ENCODE data around the gene TNF. TPM values are rescaled to one million over a fixed set of nuclear protein-coding genes. Genes with fewer than 3 reads are reported as not detected.

Gene TNF
- total and polyA plus RNA-seq, 3 donors from 2014 or later: 0.24 to 1.1 (median 0.31) TPM

DNA sequence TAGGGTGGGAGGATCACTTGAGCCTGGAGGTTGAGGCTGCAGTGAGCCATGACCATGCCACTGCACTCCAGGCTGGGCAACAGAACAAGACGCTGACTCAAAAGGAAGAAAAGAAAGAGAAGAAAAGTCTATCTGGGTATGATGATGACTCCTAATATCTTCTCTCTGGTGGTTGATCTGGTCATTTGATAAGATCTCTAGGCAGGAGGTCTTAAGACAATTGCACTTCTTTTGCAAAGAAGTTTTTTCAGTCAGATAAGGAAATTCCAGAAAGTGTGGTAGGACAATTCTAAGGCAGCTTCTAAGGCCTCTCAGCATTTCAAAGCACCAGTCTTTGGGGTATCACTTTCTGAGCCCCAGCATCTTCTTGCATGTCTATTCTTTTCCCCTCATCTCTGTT lies 32.0 kb downstream of the TNF start:
- intact Hi-C loops (cut with DNase I; ENCODE audit: low total_unique reads): no loop called here
- Histone ChIP-seq H3K36me3 (ENCODE audit: low read depth, missing control alignments) (no peaks in the 10 kb centered on the region), H3K9me3 (no peaks in the 10 kb centered on the region), H3K4me1 (no peaks in the 10 kb centered on the region), H3K4me3 (no peak overlapping the region), H3K27ac (no peak overlapping the region), H3K27me3 (no peaks in the 10 kb centered on the region)
- TF ChIP-seq POLR2A (IDR thresholded peaks at IDR 0.05): no peak
- TF ChIP-seq, protein P1, sequence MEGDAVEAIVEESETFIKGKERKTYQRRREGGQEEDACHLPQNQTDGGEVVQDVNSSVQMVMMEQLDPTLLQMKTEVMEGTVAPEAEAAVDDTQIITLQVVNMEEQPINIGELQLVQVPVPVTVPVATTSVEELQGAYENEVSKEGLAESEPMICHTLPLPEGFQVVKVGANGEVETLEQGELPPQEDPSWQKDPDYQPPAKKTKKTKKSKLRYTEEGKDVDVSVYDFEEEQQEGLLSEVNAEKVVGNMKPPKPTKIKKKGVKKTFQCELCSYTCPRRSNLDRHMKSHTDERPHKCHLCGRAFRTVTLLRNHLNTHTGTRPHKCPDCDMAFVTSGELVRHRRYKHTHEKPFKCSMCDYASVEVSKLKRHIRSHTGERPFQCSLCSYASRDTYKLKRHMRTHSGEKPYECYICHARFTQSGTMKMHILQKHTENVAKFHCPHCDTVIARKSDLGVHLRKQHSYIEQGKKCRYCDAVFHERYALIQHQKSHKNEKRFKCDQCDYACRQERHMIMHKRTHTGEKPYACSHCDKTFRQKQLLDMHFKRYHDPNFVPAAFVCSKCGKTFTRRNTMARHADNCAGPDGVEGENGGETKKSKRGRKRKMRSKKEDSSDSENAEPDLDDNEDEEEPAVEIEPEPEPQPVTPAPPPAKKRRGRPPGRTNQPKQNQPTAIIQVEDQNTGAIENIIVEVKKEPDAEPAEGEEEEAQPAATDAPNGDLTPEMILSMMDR (IDR thresholded peaks at IDR 0.05): no peak
- DNase-seq: no peak
- WGBS, 2 donors: 80 to 94% methylated on average over 1 of the region's 1 CpG

DNA sequence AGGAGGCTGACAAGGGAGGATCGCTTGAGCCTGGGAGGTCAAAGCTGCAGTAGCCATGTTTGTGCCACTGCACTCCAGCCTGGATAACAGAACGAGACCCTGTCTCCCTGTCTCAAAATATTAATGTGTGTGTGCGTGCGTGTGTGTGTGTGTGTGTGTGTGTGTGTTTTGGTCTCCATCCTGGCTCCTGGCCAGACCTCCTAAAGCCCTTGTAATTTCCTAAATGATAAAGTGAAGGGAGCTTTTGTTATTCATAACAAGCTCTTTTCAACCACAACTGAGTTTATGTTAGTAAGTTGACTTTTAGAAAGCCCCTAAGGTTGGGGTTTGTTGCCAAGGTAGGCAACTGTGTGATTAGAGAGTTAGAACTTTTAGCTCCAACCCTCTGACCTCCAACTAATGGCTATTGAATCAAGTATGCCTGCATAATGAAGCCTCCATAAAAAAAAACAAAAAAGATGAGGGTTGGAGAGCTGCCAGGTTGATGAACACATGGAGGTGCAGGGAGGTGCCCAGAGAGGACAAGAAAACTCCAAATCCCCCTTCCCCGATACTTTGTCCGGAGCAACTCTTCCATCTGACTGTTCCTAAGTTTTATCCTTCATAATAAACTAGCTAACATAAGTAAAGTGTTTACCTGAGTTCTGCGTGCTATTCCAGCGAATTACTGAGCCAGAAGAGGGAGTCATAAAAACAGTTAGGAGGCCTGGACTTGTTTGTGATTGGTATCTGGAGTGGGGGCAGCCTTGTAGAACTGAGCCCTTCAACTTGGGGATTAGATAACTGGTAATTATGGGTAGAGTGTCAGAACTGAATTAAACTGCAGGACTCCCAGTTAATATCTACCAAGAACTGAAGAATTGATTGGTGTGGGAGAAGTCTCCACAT lies 34.4 kb downstream of the TNF start:
- TF ChIP-seq POLR2A (IDR thresholded peaks at IDR 0.05): no peak
- TF ChIP-seq, protein P1 (IDR thresholded peaks at IDR 0.05): no peak
- H3K27me3 ChIP-seq: no peaks in the 10 kb centered on the region
- DNase-seq: no peak
- H3K4me3 ChIP-seq: no peak overlapping the region
- H3K27ac ChIP-seq: no peak overlapping the region
- no peaks in the 10 kb centered on the region for H3K9me3 ChIP-seq
- intact Hi-C loops (cut with DNase I; ENCODE audit: low total_unique reads): no loop called here
- 55 to 63% methylated on average over 8 of the region's 8 CpGs for WGBS, 2 donors
- H3K4me1 ChIP-seq: no peaks in the 10 kb centered on the region
- H3K36me3 ChIP-seq (ENCODE audit: low read depth, missing control alignments): no peaks in the 10 kb centered on the region

DNA sequence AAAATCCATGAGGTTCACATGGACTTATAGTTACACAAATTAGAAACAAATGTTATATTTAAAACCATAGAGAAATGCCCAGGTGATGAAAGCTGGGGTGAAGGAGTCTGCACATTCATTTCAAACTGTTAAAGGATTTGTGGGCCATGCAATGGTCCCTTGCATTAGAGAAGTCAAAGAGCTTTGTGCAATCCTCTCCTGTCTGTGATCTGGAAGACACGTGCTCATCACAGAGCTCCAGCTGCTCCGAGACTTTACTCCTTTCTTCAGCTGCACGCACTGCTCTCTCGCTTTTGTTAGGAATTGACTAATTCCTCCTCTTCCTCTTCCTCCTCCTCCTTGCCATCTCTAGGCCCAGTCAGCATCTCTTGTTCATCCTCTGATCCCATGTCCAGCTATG lies 35.6 kb downstream of the TNF start:
- H3K27me3 ChIP-seq: no peaks in the 10 kb centered on the region
- no peak overlapping the region for H3K4me3 ChIP-seq
- no peak overlapping the region for H3K27ac ChIP-seq
- no peaks in the 10 kb centered on the region for H3K4me1 ChIP-seq
- 61 to 64% methylated on average over 4 of the region's 4 CpGs for WGBS, 2 donors
- no peaks in the 10 kb centered on the region for H3K36me3 ChIP-seq (ENCODE audit: low read depth, missing control alignments)
- DNase-seq: no peak
- no peak for TF ChIP-seq POLR2A (IDR thresholded peaks at IDR 0.05)
- TF ChIP-seq, protein P1 (IDR thresholded peaks at IDR 0.05): no peak
- intact Hi-C loops (cut with DNase I; ENCODE audit: low total_unique reads): no loop called here
- no peaks in the 10 kb centered on the region for H3K9me3 ChIP-seq

DNA sequence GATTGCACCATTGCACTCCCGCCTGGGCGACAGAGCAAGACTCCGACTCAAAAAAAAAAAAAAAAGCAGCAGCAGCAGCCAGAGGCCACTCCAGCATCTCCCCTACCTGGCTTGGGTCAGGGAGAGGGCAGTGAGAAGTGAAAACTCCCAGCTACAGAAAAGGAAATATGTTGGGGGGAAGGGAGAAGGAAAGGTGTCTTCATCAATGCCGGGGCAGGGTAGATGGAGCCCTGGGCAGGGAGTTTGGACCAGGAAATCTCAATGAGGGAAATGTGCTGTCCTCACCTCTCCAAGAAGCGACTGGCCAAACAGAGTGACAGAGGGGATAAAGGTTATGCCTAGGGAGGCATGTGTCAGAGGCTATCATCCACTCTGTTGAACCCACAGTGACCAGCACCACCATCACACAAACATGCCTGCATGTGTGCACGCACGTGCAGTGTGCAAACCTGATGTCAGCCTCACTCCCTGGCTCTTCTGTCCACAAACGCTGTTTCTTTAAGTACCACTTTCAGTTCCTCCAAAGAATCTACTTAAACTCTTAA lies 38.8 kb downstream of the TNF start:
- Histone ChIP-seq H3K4me1 (no peaks in the 10 kb centered on the region), H3K4me3 (no peak overlapping the region), H3K27me3 (no peaks in the 10 kb centered on the region), H3K27ac (no peak overlapping the region), H3K9me3 (no peaks in the 10 kb centered on the region), H3K36me3 (ENCODE audit: low read depth, missing control alignments) (no peaks in the 10 kb centered on the region)
- intact Hi-C loops (cut with DNase I; ENCODE audit: low total_unique reads): no loop called here
- no peak for DNase-seq
- WGBS, 2 donors: 75 to 89% methylated on average over 8 of the region's 8 CpGs
- TF ChIP-seq, protein P1 (IDR thresholded peaks at IDR 0.05): no peak
- TF ChIP-seq POLR2A (IDR thresholded peaks at IDR 0.05): no peak

Measured in testis (tissue), 3 donors.